ENCODE data around the gene TPRG1.
A peak's percentile ranks its signal among the peaks of the same experiment; 100 is the strongest.

The TPRG1 gene

DNA sequence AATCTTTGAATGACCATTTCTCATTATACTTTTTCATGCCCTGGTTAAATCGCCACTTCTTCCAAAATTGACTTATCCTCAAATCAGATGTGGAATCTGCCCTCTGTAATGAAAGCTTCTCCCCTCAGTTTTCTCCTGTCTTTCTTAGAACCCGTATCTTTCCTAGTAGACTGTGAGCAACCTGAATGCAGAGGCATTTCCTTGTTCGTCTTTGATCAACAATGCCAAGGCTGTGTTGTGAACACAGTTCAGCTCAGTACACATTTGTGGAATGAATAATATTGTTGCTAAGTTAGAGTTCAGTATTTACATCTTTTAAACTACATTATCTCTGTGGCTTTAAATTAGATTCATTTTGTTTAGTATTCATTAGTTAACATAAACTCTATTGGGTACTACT is 123.3 kb downstream of the TPRG1 start:
- DNase-seq: no peak
- Histone ChIP-seq H3K4me1 (ENCODE audit: control insufficient read depth, insufficient read depth, low read depth, low read length) (peaks cover 6% of the 10 kb centered on the region), H3K4ac (ENCODE audit: low read depth in 1 of 2, low read length in 2 of 2) (no peak overlapping the region), H3K27ac (ENCODE audit: low read length, poor library complexity, severe bottlenecking) (no peak overlapping the region), H3K9me3 (ENCODE audit: control insufficient read depth, low read length) (no peaks in the 10 kb centered on the region), H3K4me3 (ENCODE audit: insufficient read depth in 1 of 2, low read depth in 1 of 2, low read length in 2 of 2) (no peak overlapping the region), H3K23ac (ENCODE audit: low read length in 2 of 2) (no peak overlapping the region), H3K18ac (ENCODE audit: low read depth in 1 of 2, low read length in 2 of 2) (no peak overlapping the region), H3K14ac (ENCODE audit: low read length in 2 of 2) (no peak overlapping the region), H3K27me3 (ENCODE audit: control insufficient read depth in 1 of 2, insufficient read depth in 1 of 2, low read length in 2 of 2) (no peaks in the 10 kb centered on the region), H3K36me3 (ENCODE audit: control insufficient read depth in 1 of 2, insufficient read depth in 2 of 2, low read depth in 1 of 2, low read length in 2 of 2) (no peaks in the 10 kb centered on the region), H3K9ac (ENCODE audit: low read length) (no peak overlapping the region), H3K4me2 (ENCODE audit: low read length, poor library complexity, severe bottlenecking) (no peak overlapping the region), H2BK5ac (ENCODE audit: low read depth, low read length, poor library complexity, severe bottlenecking) (no peak overlapping the region), H2AK5ac (ENCODE audit: low read length, severe bottlenecking) (no peak overlapping the region), H4K91ac (ENCODE audit: low read length) (no peak overlapping the region), H3K79me1 (replicated peaks; ENCODE audit: low read length, poor library complexity, severe bottlenecking) (no peaks in the 10 kb centered on the region), H2BK15ac (ENCODE audit: low read depth, poor library complexity, severe bottlenecking) (no peak overlapping the region), H2BK120ac (ENCODE audit: low read depth, low read length) (no peak overlapping the region), H2AFZ (ENCODE audit: low read depth, low read length) (no peak overlapping the region), H2BK12ac (ENCODE audit: low read length in 2 of 2) (no peak overlapping the region), H4K8ac (ENCODE audit: low read length) (no peak overlapping the region)
- WGBS: 96% methylated on average over 3 of the region's 3 CpGs

GRCh38 chr3:189297932-189298331 is 126.2 kb downstream of the TPRG1 start:
- Histone ChIP-seq H3K27me3 (ENCODE audit: control insufficient read depth in 1 of 2, insufficient read depth in 1 of 2, low read length in 2 of 2) (no peaks in the 10 kb centered on the region), H3K9ac (ENCODE audit: low read length) (no peak overlapping the region), H2BK5ac (ENCODE audit: low read depth, low read length, poor library complexity, severe bottlenecking) (no peak overlapping the region), H2BK15ac (ENCODE audit: low read depth, poor library complexity, severe bottlenecking) (no peak overlapping the region), H4K8ac (ENCODE audit: low read length) (no peak overlapping the region), H3K23ac (ENCODE audit: low read length in 2 of 2) (no peak overlapping the region), H3K4me1 (ENCODE audit: control insufficient read depth, insufficient read depth, low read depth, low read length) (peaks cover 4% of the 10 kb centered on the region), H2BK12ac (ENCODE audit: low read length in 2 of 2) (no peak overlapping the region), H3K9me3 (ENCODE audit: control insufficient read depth, low read length) (no peaks in the 10 kb centered on the region), H3K4ac (ENCODE audit: low read depth in 1 of 2, low read length in 2 of 2) (no peak overlapping the region), H3K79me1 (replicated peaks; ENCODE audit: low read length, poor library complexity, severe bottlenecking) (no peaks in the 10 kb centered on the region), H2AFZ (ENCODE audit: low read depth, low read length) (no peak overlapping the region), H2BK120ac (ENCODE audit: low read depth, low read length) (no peak overlapping the region), H3K4me2 (ENCODE audit: low read length, poor library complexity, severe bottlenecking) (no peak overlapping the region), H3K4me3 (ENCODE audit: insufficient read depth in 1 of 2, low read depth in 1 of 2, low read length in 2 of 2) (no peak overlapping the region), H3K36me3 (ENCODE audit: control insufficient read depth in 1 of 2, insufficient read depth in 2 of 2, low read depth in 1 of 2, low read length in 2 of 2) (no peaks in the 10 kb centered on the region), H3K27ac (ENCODE audit: low read length, poor library complexity, severe bottlenecking) (no peak overlapping the region), H3K18ac (ENCODE audit: low read depth in 1 of 2, low read length in 2 of 2) (no peak overlapping the region), H4K91ac (ENCODE audit: low read length) (no peak overlapping the region), H2AK5ac (ENCODE audit: low read length, severe bottlenecking) (no peak overlapping the region), H3K14ac (ENCODE audit: low read length in 2 of 2) (no peak overlapping the region)
- WGBS: 90% methylated on average over 2 of the region's 4 CpGs
- no peak for DNase-seq

DNA sequence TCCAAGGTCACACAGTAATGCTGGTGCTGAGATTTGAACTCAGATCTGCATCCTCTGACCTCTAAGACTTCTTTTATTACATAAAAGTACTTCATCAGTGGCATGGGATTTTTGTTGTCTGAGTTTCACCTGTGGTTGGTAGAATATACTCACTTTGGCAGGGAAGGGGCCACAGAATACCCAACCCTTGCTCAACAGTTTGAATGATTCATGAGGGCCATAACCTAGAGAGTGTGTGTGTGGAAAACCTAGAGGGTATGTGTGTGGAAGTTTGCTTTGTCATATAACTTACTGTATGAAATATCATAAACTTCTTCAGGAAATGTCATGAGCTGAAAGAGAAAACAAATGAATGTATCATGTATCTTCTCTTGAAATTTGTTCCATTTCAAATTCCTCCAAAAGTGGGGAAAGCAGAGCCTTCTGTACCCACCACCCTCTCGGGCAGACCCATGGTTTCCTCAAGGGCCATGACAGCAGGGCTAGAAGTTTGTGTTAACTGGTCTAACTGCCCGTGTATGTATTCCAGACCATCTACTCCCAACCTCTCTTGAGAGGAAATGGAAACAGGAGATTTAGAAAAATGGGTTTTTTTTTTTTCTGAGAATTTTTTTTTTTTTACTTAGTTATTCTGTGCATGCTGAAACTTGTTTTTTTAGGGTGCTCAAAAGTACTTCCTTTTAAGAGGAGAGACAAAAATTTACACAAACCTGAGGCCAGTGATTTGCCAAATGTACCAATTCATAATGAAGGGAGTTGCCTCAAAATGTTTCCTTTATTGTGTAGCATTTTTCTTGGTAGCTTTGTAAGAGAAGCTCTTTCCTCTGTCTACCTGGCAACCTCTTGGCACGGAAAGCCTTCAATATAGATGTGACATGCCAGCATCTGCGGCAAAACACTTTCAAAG is 127.0 kb downstream of the TPRG1 start:
- Histone ChIP-seq H3K18ac (ENCODE audit: low read depth in 1 of 2, low read length in 2 of 2) (no peak overlapping the region), H2BK12ac (ENCODE audit: low read length in 2 of 2) (no peak overlapping the region), H3K4ac (ENCODE audit: low read depth in 1 of 2, low read length in 2 of 2) (no peak overlapping the region), H3K9ac (ENCODE audit: low read length) (no peak overlapping the region), H3K79me1 (replicated peaks; ENCODE audit: low read length, poor library complexity, severe bottlenecking) (no peaks in the 10 kb centered on the region), H3K27ac (ENCODE audit: low read length, poor library complexity, severe bottlenecking) (no peak overlapping the region), H2BK120ac (ENCODE audit: low read depth, low read length) (no peak overlapping the region), H2BK5ac (ENCODE audit: low read depth, low read length, poor library complexity, severe bottlenecking) (no peak overlapping the region), H4K8ac (ENCODE audit: low read length) (no peak overlapping the region), H3K14ac (ENCODE audit: low read length in 2 of 2) (no peak overlapping the region), H2AK5ac (ENCODE audit: low read length, severe bottlenecking) (no peak overlapping the region), H2BK15ac (ENCODE audit: low read depth, poor library complexity, severe bottlenecking) (no peak overlapping the region), H3K27me3 (ENCODE audit: control insufficient read depth in 1 of 2, insufficient read depth in 1 of 2, low read length in 2 of 2) (no peaks in the 10 kb centered on the region), H2AFZ (ENCODE audit: low read depth, low read length) (no peak overlapping the region), H3K9me3 (ENCODE audit: control insufficient read depth, low read length) (no peaks in the 10 kb centered on the region), H3K4me2 (ENCODE audit: low read length, poor library complexity, severe bottlenecking) (no peak overlapping the region), H4K91ac (ENCODE audit: low read length) (no peak overlapping the region), H3K4me3 (ENCODE audit: insufficient read depth in 1 of 2, low read depth in 1 of 2, low read length in 2 of 2) (no peak overlapping the region), H3K4me1 (ENCODE audit: control insufficient read depth, insufficient read depth, low read depth, low read length) (no peaks in the 10 kb centered on the region), H3K23ac (ENCODE audit: low read length in 2 of 2) (no peak overlapping the region), H3K36me3 (ENCODE audit: control insufficient read depth in 1 of 2, insufficient read depth in 2 of 2, low read depth in 1 of 2, low read length in 2 of 2) (no peaks in the 10 kb centered on the region)
- WGBS: 88% methylated on average over 4 of the region's 4 CpGs
- DNase-seq: no peak

- Histone ChIP-seq H2BK120ac (ENCODE audit: low read depth, low read length) (no peak overlapping the region), H3K27me3 (ENCODE audit: control insufficient read depth in 1 of 2, insufficient read depth in 1 of 2, low read length in 2 of 2) (no peaks in the 10 kb centered on the region), H2BK5ac (ENCODE audit: low read depth, low read length, poor library complexity, severe bottlenecking) (no peak overlapping the region), H2BK15ac (ENCODE audit: low read depth, poor library complexity, severe bottlenecking) (no peak overlapping the region), H3K9me3 (ENCODE audit: control insufficient read depth, low read length) (no peaks in the 10 kb centered on the region), H4K8ac (ENCODE audit: low read length) (no peak overlapping the region), H4K91ac (ENCODE audit: low read length) (no peak overlapping the region), H2BK12ac (ENCODE audit: low read length in 2 of 2) (no peak overlapping the region), H3K4ac (ENCODE audit: low read depth in 1 of 2, low read length in 2 of 2) (no peak overlapping the region), H3K79me1 (replicated peaks; ENCODE audit: low read length, poor library complexity, severe bottlenecking) (no peaks in the 10 kb centered on the region), H3K4me2 (ENCODE audit: low read length, poor library complexity, severe bottlenecking) (no peak overlapping the region), H2AK5ac (ENCODE audit: low read length, severe bottlenecking) (peak overlapping the region; percentile 38), H3K4me1 (ENCODE audit: control insufficient read depth, insufficient read depth, low read depth, low read length) (peaks cover 1% of the 10 kb centered on the region), H3K27ac (ENCODE audit: low read length, poor library complexity, severe bottlenecking) (no peak overlapping the region), H3K23ac (ENCODE audit: low read length in 2 of 2) (no peak overlapping the region), H3K4me3 (ENCODE audit: insufficient read depth in 1 of 2, low read depth in 1 of 2, low read length in 2 of 2) (no peak overlapping the region), H3K14ac (ENCODE audit: low read length in 2 of 2) (no peak overlapping the region), H3K18ac (ENCODE audit: low read depth in 1 of 2, low read length in 2 of 2) (no peak overlapping the region), H3K9ac (ENCODE audit: low read length) (no peak overlapping the region), H2AFZ (ENCODE audit: low read depth, low read length) (no peak overlapping the region), H3K36me3 (ENCODE audit: control insufficient read depth in 1 of 2, insufficient read depth in 2 of 2, low read depth in 1 of 2, low read length in 2 of 2) (no peaks in the 10 kb centered on the region)
- DNase-seq: no peak
- WGBS: no CpG with 5 or more reads among the region's 1 CpG
Observed at GRCh38 chr3:189300345-189300744, 128.6 kb downstream of the TPRG1 start.

All from mesenchymal stem cell (in vitro differentiated cells and primary cell).